ENCODE data around the gene SCAANT1.
A peak's percentile ranks its signal among the peaks of the same experiment; 100 is the strongest.

The SCAANT1 gene

DNA sequence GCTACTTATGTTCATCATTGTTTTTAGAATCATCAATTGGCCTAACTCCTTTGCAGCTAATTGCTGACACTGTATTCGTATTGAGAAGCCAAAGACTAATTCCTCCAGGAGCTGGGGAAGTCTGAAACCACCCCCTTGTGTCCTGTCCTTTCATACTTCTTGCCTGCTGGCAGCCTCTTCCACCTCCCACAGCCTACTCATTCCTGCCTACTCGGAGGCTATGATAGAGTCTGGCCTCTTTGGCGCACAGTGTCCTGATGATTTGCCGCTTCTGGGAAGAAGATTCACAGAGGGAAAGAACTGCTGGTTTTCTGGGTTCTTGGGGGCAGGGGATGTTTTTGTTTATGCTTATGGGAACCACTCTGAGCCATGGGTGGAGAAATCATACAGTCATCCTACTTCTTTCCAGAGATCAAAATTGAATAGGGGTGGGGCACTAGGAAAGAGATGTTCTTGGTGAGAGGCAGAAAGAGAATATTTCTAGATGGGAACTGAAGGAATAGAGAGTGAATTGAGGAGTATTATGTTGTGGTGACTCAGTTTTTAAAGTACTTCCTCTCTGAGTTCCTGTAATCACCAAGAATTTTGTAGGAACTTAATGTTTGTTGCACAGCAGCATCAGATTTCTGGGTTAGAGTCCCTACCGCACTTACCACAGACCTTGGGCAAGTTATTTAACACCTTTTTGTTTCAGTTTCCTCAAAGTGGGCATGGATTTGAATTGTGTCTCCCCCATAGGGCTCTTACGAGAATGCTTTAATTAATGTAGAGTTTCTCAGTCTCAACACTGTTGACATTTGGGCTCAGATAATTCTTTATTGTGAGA is 22.1 kb upstream of the SCAANT1 start:
- no peak for DNase-seq (ENCODE audit: low spot score)

DNA sequence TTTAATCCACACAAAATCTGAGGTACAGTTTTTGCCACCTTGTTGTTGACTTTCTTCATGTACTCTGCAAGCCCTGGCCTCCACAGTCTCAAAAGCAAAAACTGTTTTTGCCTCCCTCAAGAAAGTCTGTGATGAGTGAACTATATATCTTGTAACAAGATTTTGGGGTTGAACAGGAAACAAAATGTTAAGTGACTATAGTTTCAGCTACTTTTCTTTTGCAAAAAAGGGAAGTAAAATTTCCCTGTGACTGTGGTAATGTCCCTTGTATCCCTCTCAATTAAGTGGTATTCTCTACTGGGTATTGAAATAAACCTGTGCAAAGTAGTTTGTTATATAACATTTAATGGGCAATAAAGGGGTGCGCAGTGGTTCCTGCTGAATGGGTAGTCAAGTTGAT is 21.3 kb upstream of the SCAANT1 start:
- DNase-seq (ENCODE audit: low spot score), result no peak

DNA sequence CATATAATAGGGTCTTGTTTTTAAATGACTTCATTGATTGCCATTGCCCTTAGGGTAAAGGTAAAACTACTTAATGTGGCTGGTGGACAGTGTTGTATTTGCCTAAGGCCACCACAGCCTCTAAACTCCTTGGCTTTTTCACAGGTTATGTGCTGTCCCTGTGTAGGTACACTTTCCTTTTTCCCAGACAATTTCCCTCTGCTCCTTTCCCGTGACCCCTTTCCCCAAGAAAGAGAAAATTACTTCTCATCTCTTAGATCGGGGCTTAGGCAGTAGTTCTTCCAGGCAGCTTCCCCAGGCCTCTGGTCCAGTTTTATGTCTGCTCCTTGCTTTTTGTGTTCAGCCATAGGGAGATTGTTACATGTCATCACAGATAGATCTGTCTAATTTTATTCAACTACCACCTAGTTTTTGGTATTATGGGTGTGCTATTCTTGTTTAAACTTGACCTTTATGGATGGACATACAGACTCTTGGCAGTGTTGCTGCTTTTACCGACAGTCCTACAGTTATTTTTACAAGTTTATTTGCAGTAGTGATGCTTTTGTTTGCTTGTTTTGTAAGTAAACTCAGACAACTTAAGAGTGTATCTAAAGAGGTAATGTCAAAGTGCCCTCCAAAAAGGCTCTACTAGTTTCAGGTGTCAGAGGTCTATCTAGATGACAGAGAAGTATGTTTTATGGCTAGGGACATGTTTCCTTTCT is 20.5 kb upstream of the SCAANT1 start:
- DNase-seq (ENCODE audit: low spot score), result no peak

DNA sequence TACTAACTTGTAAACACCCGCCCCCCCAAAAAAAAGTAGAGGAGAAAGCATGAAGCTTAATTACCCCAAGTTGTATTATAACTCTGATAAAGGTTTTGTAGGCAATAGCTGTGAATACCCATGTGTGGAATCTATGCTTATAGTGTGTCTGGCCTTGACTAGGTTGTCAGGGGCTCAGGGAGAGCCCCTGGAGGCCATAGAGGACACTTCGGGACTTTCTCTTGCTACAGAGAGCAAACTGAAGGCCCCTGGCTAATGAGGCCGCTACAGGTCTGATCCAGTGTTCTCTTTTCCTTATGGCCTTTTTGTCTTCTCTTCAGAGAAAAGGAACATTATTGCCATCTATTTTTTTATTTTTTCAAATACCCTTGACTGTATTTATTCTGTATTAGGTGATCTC is 19.1 kb upstream of the SCAANT1 start:
- DNase-seq (ENCODE audit: low spot score), result no peak

DNA sequence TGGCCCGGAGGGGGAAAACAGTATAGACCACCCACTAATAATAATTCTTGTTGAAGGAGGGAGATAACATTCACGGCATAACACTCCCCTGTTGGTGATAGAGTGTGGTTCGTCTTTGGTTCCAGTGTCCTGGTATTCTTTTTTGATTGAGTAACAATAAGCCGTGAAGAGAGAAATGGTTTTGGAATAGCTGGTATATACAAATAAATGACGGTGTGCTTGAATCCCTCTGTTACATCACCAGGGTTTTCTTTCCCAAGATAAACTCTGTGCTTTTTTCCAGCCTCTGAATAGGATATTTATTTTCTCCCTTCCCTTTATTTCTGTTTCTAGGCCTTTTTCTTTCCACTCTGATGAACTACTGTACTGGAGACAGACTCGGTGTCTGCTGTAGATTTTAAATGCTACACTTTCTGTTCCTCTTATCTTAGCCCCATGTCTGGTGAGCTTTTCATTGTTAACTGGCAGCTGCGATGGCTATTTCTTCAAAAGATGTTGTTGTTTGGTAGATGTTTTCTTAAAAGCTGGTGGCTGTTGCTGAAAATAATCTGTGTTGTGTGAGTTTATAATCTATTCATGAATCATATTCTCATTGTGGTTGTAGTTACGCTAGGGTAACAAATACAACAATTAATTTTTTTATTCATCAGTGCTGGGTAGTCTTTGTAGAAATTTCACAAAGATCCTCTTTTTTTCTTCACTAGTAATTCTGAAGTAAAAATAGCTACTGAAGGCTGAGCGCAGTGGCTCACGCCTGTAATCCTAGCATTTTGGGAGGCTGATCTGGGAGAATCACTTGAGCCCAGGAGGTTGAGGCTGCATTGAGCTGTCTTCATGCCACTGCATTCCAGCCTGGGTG is 15.5 kb upstream of the SCAANT1 start:
- no peak for DNase-seq (ENCODE audit: low spot score)

DNA sequence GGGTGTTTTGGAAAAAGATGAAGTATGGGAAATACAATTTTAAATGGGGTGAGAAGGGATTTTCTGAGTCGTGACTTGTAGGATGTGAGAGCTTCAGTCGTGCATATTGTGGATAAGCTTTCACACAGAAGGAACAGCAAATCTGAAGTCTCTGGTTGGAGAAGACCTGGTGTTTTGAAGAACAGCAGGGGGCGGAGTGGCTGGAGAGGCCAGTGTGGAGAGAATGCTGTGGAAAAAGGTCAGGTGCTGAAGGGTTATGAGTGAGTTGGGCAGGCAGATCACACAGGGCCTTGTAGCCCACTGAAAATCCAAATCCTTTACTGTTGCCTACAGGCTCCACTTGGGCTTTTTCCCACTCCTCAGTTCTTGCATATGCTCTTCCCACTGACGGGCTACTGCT is 14.1 kb upstream of the SCAANT1 start:
- DNase-seq (ENCODE audit: low spot score), result no peak

DNA sequence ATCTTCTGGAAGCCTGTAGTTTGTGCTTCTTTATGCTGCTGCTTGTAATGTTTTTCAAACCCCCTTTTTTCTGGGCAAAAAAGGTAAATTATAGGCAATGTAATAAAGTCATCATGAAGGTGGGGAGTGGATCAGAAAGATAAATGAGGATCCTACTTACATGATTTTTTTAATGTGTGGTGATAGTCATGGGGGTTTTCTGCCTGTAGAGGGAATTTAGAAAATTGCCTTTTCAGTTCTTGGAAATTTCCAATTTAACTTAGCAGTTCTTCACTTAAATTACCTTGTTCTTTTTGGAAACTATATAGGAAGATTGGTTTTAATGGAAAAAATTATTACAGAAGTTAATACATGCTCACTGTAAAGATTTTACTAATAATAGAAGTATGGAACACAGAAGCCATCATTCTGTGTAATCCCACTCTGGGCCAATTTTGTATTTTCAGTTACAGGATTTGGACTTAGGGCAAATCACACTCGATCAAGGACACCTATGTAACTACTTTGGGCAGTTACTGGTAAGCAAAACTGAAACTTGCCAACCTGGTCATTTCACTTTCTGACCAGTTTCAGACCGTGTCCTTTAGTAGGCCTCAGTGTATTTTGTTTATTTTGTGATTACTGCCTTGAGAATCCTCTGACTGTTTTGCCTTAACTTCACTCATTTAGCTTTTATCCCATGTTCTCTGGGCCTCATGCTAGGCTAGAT is 10.5 kb upstream of the SCAANT1 start:
- no peak for DNase-seq (ENCODE audit: low spot score)

DNA sequence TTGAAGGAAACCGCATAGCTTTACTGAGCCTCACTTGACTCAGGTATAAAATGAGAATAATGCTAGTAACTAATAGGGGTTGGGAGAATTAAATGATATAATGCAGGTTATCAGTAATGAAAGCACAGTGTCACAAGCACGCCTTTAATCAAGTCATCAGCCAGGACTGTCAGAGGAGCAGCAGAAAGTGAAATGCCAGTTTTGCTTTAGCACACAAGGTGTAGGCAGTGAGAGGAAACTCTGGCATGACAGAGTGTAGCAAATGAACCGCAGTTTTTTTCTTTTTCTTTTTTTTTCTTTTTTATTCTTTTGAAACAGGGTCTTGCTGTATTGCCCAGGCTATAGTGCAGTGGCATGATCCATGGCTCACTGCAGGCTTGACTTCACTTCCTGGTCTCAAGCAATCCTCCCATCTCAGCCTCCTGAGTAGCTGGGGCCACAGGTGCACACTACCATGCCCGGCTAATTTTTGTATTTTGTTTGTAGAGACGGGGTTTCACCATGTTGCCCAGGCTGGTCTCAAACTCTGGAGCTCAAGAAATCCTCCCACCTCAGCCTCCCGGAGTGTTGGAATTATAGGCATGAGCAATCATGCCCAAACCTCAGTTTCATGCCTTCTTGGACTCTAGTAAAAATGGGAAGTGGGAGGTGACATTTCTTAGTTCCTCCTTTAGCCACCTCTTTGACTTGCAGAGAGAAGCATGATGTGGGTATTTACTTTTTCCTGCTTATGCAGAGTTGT is 9.7 kb upstream of the SCAANT1 start:
- DNase-seq (ENCODE audit: low spot score), result no peak

DNA sequence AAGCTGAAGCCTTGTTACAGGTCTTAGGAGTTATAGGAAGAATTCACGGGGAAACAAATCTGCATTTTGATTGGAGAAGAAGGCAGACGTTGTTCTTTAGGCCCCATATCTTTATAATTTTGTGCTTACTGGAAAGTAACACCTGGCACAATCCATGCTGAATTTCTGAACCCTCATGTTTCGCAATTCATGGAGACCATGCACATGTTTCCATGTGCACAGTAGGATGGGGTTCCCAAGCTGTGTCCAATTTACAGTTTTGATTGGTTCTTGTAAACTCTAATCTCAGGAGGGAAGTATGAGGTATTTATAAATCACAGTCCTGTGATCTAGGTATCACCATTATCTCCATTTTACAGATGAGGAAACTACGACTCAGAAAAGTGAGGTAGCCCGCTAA is 7.8 kb upstream of the SCAANT1 start:
- DNase-seq (ENCODE audit: low spot score), result no peak

DNA sequence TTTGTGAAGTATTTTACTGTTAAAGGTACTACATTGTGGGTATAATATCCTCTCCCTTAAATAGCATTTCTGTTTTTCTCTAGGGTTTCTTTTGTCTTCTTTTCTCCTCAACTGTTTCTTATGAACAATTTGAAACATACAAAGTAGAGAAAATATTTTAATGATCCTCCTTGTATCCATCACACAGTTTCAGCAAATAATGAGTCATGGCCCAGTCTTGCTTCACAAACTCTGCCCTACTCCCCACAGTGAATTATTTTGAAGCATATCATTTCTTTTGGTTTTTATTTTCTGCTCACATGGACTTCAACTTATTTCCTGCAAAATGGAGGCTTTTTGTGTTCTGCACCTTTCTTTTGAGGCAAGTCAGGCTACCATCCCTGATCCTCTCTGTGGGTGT is 6.1 kb upstream of the SCAANT1 start:
- DNase-seq (ENCODE audit: low spot score), result no peak

DNA sequence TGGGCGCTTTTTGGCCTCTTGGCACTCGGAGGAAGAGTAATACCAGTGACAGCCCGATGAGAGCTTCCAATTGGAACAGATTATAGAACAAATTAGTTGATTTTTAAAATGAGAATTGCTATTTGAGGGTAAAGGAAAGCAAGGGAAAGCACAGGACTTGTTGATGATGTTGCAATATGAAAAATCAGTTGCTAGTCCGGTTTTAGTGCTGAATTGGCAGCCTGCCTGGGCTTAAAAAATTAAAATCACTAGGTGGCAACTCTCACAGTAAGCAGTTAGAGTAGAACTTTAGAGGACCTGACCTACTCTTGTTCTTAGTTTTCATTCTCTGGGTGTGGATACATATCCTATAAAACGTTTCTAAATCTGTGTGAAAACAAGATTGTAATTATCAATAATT is 2.1 kb upstream of the SCAANT1 start:
- DNase-seq (ENCODE audit: low spot score), result no peak

DNA sequence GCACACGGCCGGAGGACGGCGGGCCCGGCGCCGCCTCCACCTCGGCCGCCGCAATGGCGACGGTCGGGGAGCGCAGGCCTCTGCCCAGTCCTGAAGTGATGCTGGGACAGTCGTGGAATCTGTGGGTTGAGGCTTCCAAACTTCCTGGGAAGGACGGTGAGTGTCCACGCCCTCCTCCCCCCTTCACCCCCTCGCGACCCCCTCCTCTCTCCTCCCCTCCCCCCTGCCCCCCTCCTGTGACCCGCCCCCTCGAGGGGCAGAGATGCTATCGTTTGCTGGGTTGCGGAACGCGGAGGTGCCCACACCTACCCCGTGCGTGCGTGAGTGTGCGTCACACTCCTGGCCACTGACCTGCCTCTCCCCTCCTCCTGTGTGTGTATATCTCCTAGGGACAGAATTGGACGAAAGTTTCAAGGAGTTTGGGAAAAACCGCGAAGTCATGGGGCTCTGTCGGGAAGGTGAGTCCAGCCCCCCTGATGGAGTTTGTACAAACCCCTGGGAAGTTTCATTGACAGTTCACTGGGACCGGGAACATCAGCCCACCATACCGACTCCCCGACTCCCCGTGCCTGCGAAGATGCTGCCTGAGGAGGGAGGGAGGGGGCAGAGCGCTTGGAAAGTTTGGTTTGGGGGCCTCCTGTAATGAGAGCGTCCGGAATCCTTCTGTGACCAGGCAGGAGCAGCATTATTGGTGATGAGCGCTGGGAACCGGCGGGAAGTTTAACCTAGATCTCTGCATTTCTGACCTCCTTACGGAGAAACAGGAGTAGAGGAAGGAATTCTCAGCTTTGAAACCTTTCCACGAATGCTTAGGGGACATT is 795 bp upstream of the SCAANT1 start:
- DNase-seq (ENCODE audit: low spot score), result peak; percentile 65

DNA sequence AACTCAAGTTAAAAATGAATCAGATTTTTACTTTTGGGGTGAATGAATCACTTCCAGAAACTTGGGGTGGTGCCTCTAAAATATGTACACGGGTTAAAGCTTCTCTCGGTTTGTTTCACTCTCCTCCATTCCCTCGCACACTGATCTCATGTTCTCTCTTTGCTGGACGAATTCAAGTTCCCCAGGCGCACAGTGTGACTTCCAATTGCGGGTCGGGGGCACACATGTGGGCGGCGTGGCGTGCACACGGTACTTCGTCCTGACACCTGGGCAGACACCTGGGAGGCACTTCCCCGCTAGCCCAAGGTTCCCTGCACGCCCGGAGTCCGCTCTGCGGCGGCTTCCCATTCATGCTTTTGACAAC is 692 bp downstream of the SCAANT1 start:
- no peak for DNase-seq (ENCODE audit: low spot score)

DNA sequence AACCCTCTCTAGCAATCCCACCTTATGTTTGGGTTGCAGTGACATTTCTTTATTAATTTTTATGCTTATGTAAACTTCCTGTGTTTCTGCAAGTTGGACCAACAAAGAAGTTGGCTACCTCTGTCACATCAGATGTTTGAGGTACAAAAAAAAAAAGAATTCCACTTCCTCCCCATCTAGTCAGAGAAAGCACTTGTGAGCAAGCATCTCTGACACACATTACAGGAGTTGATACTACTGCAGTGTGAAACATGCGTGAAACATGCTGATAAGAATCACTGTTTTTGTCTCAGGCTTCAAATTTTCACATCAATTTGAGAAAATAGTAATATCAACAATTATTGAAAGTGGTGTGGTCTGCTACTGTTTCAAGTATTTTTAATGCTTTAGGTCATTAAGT is 1.3 kb downstream of the SCAANT1 start:
- DNase-seq (ENCODE audit: low spot score), result no peak

DNA sequence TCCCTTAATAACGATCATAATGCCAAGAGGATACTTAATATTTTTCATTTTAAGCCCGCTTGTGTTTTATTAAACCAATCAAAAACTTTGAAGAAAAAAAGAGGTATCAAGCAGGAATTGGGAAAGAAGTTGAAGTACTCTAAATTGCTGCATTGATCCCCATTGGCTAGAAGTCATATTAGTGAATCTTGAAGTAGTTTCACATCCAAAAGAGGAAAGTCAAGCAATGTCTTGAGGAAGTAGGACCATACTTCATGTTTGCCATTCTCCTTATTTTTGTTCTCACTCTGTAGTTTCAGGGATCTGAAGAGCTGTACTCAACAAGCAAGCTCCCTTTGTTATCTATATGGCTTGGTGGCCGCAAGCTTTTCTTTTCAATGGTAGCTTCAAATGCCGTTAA is 2.2 kb downstream of the SCAANT1 start:
- no peak for DNase-seq (ENCODE audit: low spot score)

DNA sequence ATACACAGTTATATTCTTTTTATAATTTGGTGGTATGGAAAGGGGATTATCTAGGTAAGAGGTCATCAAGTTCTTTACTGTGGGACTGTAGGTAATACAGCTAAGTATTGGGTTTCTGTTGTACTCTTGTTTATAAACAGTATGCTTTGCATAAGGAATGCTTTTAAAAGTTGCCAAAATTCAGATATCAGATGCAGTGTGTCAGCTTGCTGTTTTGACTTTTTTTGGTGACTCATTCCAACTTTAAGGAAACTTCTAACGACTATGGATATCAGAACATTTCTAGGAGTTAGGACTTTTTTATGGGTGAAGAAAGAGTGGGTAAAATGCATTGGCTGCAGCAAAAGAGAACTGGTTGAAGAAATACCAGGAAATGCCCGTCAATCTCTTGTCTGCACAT is 2.8 kb downstream of the SCAANT1 start:
- DNase-seq (ENCODE audit: low spot score), result no peak

DNA sequence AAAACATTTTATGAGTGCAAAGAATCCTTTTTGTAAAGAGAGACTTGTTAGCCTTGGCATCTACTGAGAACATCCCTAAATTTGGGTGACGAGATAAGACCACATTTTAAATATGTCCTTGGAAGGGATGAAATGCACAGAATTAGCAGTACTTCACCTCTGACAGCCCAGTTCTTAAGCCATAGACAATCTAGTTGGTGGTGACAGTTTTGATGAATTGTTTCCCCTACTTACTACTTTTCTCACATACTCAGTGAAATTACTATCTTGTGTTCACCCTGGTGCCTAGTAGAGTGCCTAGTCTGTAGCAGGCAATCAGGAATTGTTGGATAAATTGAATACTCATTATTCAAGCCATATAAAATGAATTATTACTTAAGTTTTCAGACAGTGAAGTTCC is 3.4 kb downstream of the SCAANT1 start:
- DNase-seq (ENCODE audit: low spot score), result no peak

DNA sequence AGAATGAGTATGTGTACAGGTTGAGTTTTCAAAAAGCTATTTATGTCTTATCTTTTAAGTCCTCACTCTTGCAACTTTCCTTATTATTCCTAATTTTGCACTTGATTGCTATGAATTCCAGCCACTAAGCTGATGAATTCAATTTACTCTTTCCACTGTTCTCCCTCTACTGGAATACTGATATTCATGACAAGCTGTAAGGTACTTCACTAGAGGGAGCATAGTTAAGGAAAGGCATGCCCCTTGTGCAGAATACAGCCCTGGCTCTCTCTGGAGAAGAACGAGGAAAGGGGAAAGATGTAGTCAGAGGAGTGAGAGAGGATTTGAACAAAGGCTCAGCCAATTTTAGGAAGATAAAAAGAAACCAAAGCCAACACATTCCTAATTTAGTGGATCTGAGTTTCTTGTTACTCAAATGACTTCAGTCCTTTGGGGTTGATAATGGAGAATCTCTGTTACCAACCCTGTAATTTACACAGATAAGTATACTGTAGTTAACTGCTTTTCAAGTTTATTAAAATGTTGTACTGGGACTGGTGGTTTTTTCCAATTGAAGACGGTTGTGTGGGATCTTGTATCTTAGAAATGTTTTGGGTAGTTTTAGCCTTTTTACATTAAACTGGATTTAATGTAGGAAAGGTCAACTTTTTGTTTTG is 4.0 kb downstream of the SCAANT1 start:
- DNase-seq (ENCODE audit: low spot score), result peak; percentile 34

DNA sequence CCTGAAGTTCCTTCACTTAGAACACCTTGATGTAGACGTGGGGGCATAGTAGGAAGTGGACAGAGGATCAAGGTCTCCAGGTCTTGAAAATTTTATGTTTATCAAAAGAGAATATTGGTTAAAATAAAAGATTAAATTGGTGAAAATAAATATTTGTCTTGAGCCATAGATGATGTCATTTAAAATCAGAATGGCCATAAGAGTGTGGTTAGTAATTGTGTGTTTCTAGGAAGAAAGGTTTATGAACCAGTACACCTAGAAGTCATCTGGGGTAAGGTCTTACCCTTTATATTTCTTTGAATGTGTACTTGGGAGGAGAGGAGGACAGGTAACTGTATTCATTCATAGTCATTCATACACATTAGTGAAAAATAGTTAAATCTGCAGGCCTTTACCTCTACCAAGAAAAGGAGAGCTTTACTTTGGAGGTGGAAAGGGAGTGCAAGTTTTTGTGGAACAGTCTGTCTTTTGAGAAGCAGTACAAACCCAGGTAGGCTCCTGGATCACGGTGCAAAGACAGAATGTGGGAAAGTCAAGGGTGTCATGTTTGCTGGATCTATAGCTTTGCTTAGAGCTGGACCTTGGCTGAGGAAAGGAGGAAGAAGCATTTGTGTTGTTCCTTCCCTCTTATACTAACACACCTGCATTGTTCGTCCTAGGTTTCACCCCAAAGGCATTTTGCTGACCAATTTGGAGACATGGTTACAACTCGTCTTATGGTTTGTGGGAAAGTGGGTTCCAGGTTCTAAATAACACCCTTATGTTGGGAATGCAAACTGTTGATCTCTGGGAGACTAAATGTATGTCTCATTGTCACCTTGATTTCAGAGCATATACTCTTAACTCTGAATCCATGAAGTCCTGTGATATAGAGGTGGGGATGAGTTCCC is 6.2 kb downstream of the SCAANT1 start:
- no peak for DNase-seq (ENCODE audit: low spot score)
